ENCODE data around the gene MASTL. TPM values are rescaled to one million over a fixed set of nuclear protein-coding genes. Genes with fewer than 3 reads are reported as not detected.

Gene MASTL
- total RNA-seq, 4 donors from 2014 or later, result 4.0 to 12.4 (median 10.1) TPM

GRCh38 chr10:27235706-27236105 lies 80.6 kb downstream of the MASTL start:
- no peaks in the 10 kb centered on the region for H3K27me3 ChIP-seq
- no peak overlapping the region for H3K4me3 ChIP-seq
- no peak overlapping the region for H3K27ac ChIP-seq
- H3K9me3 ChIP-seq, result no peaks in the 10 kb centered on the region
- TF ChIP-seq EP300 (IDR thresholded peaks at IDR 0.05) (no peak), CTCF (IDR thresholded peaks at IDR 0.05) (no peak), POLR2A (IDR thresholded peaks at IDR 0.05) (no peak)
- no peak for DNase-seq (ENCODE audit: low spot score in 2 of 2)
- WGBS, 2 donors, result 69 to 80% methylated on average over 1 of the region's 1 CpG
- peaks cover 0 to 35% (median 10%) of the 10 kb centered on the region in 4 donors for H3K4me1 ChIP-seq
- H3K36me3 ChIP-seq, result peaks cover 0 to 32% (median 6%) of the 10 kb centered on the region in 3 donors

Small RNA genes lying within 50 kb of the gene (small RNA-seq; reads per million reads assigned to genes)
- not detected for gene RNU2-24P
- not detected for gene RNU7-12P

Other genes starting within 250 kb of the MASTL start
- 10 to 100 TPM; 10.7 to 24.3 (median 12.8) TPM for gene ANKRD26, start 54.9 kb upstream of the MASTL start, total RNA-seq
- gene YME1L1, start 968 bp upstream of the MASTL start, total RNA-seq, result 10 to 100 TPM; 44.1 to 53.0 (median 48.9) TPM
- gene ACBD5, start 85.4 kb downstream of the MASTL start, total RNA-seq, result 10 to 100 TPM; 15.3 to 31.2 (median 20.4) TPM